H1 (cell line): ENCODE data around the gene DPYSL3. TPM values are rescaled to one million over a fixed set of nuclear protein-coding genes. Genes with fewer than 3 reads are reported as not detected.
A peak's percentile ranks its signal among the peaks of the same experiment; 100 is the strongest.

Source experiments
- CTCF ChIA-PET: fragments of 300-600 bp; sonication (Branson Sonifier 250); formaldehyde crosslinking; loops from one replicate; lab custom pipeline; 2021; ENCODE audit not compliant: partially characterized antibody; lab: Charles Lee
- POLR2A ChIA-PET: fragments of 300-600 bp; sonication (Branson Sonifier 250); formaldehyde crosslinking; loops from one replicate; lab custom pipeline; 2021; ENCODE audit warnings: inconsistent platforms; ENCODE audit not compliant: partially characterized antibody; lab: Charles Lee
- DNase-seq, 2 experiments: peaks; one replicate each; pipeline versions ENCODE4 v3.0.0 to v3.0.0-alpha.2; 2010 to 2022; ENCODE audit warnings: low spot score in 2 of 2, low read depth in 1 of 2, mixed read lengths in 1 of 2
- FAIRE-seq: peaks from 2 replicates; lab custom pipeline; 2011; peaks lifted over from hg19 to GRCh38; lab: Jason Lieb, UNC
- H2AFZ ChIP-seq: 2 replicates; pipeline ENCODE4 v1.8.1; 2012; ENCODE audit warnings: low read length, inconsistent platforms
- H2AK5ac ChIP-seq: 2 replicates; pipeline ENCODE4 v1.6.1; 2013; ENCODE audit warnings: low read depth, low read length
- H2BK120ac ChIP-seq: replicated peaks from 2 replicates; pipeline ENCODE3; 2013; ENCODE audit warnings: low read depth, low read length, inconsistent platforms
- H2BK12ac ChIP-seq: 2 replicates; pipeline ENCODE4 v1.6.1; 2013; ENCODE audit warnings: low read depth, low read length
- H2BK15ac ChIP-seq: 2 replicates; pipeline ENCODE4 v1.6.1; 2013; ENCODE audit warnings: low read length
- H2BK20ac ChIP-seq: 2 replicates; pipeline ENCODE4 v1.6.1; 2013; ENCODE audit warnings: low read length
- H2BK5ac ChIP-seq: 2 replicates; pipeline ENCODE4 v1.6.1; 2013; ENCODE audit warnings: low read depth, low read length
- H3K14ac ChIP-seq: 2 replicates; pipeline ENCODE4 v1.6.1; 2013; ENCODE audit warnings: inconsistent platforms; ENCODE audit not compliant: insufficient read length
- H3K18ac ChIP-seq: 2 replicates; pipeline ENCODE4 v1.6.1; 2013; ENCODE audit warnings: low read length; ENCODE audit errors: extremely low read depth
- H3K23ac ChIP-seq: 2 replicates; pipeline ENCODE4 v1.6.1; 2013; ENCODE audit warnings: inconsistent platforms; ENCODE audit not compliant: insufficient read length
- H3K23me2 ChIP-seq: 2 replicates; pipeline ENCODE4 v1.6.1; 2013; ENCODE audit warnings: low read depth, low read length
- H3K27ac ChIP-seq: 2 replicates; pipeline ENCODE4 v1.6.1; 2011; ENCODE audit warnings: low read depth, low read length, inconsistent platforms
- H3K27me3 ChIP-seq, 4 experiments: replicated peaks in 1 of 4; 1 replicate in 1 of 4; 2 replicates in 3 of 4; pipeline versions ENCODE4 v1.6.1 to v1.8.1; 2011 to 2013; ENCODE audit warnings: low read length in 3 of 4, mild to moderate bottlenecking in 3 of 4, inconsistent platforms in 2 of 4, mixed read lengths in 2 of 4, moderate library complexity in 1 of 4; ENCODE audit not compliant: control insufficient read depth in 3 of 4, insufficient read depth in 3 of 4; ENCODE audit errors: extremely low read depth in 1 of 4
- H3K36me3 ChIP-seq, 4 experiments: 2 replicates each; pipeline versions ENCODE4 v1.6.1 to v1.8.1; 2011 to 2013; ENCODE audit warnings: mild to moderate bottlenecking in 4 of 4, low read length in 3 of 4, moderate library complexity in 2 of 4, control low read depth in 1 of 4, inconsistent platforms in 1 of 4; ENCODE audit not compliant: insufficient read depth in 4 of 4, control insufficient read depth in 2 of 4
- H3K4ac ChIP-seq: replicated peaks from 2 replicates; pipeline ENCODE3; 2013; ENCODE audit warnings: low read length, low read depth, mixed read lengths, inconsistent platforms; ENCODE audit not compliant: insufficient read length
- H3K4me1 ChIP-seq, 4 experiments: replicated peaks in 1 of 4; 1 replicate in 1 of 4; 2 replicates in 3 of 4; pipeline versions ENCODE4 v1.6.1 to v1.8.1; 2011 to 2013; ENCODE audit warnings: low read length in 3 of 4, inconsistent platforms in 2 of 4, mixed read lengths in 1 of 4; ENCODE audit not compliant: insufficient read depth in 4 of 4, control insufficient read depth in 3 of 4
- H3K4me2 ChIP-seq, 2 experiments: 2 replicates each; pipeline versions ENCODE4 v1.6.1 to v1.8.1; 2011 to 2013; ENCODE audit warnings: low read depth in 2 of 2, low read length in 2 of 2, control low read depth in 1 of 2, inconsistent platforms in 1 of 2, mild to moderate bottlenecking in 1 of 2; ENCODE audit not compliant: insufficient read depth in 1 of 2
- H3K4me3 ChIP-seq, 4 experiments: fragments of 200-600, 300-600 bp in 1 of 4; sonication (generic), shearing (Covaris generic), sonication (Bioruptor Twin) in 1 of 4; 2 replicates each; pipeline versions ENCODE4 v1.5.1 to v1.8.1; 2011 to 2016; ENCODE audit warnings: low read length in 4 of 4, low read depth in 3 of 4, control low read depth in 2 of 4, inconsistent platforms in 2 of 4, mild to moderate bottlenecking in 2 of 4, mixed read lengths in 1 of 4, moderate library complexity in 1 of 4; ENCODE audit not compliant: insufficient read depth in 2 of 4; ENCODE audit errors: extremely low read depth in 1 of 4
- H3K56ac ChIP-seq: replicated peaks from 2 replicates; pipeline ENCODE3; 2013; ENCODE audit warnings: low read depth, mild to moderate bottlenecking, mixed read lengths, low read length, inconsistent platforms; ENCODE audit not compliant: insufficient read length
- H3K79me1 ChIP-seq: 2 replicates; pipeline ENCODE4 v1.6.1; 2013; ENCODE audit warnings: low read depth, low read length, control low read depth
- H3K79me2 ChIP-seq, 2 experiments: 2 replicates each; pipeline versions ENCODE4 v1.6.1 to v1.8.1; 2012 to 2013; ENCODE audit warnings: low read length in 2 of 2, mild to moderate bottlenecking in 2 of 2, inconsistent platforms in 1 of 2; ENCODE audit not compliant: insufficient read depth in 2 of 2, control insufficient read depth in 1 of 2
- H3K9ac ChIP-seq, 4 experiments: replicated peaks in 1 of 4; 1 replicate in 1 of 4; 2 replicates in 3 of 4; pipeline versions ENCODE4 v1.6.1 to v1.8.1; 2011 to 2013; ENCODE audit warnings: low read depth in 3 of 4, low read length in 3 of 4, control low read depth in 2 of 4, mild to moderate bottlenecking in 2 of 4, moderate library complexity in 2 of 4, inconsistent platforms in 1 of 4; ENCODE audit errors: extremely low read depth in 1 of 4
- H3K9me3 ChIP-seq, 2 experiments: 2 replicates each; pipeline versions ENCODE4 v1.6.1 to v1.8.1; 2012 to 2013; ENCODE audit warnings: mild to moderate bottlenecking in 2 of 2, moderate library complexity in 2 of 2, control low read depth in 1 of 2, inconsistent platforms in 1 of 2, low read depth in 1 of 2, low read length in 1 of 2, mixed read lengths in 1 of 2; ENCODE audit not compliant: insufficient read depth in 2 of 2
- H4K20me1 ChIP-seq, 2 experiments: replicated peaks in 1 of 2; 2 replicates each; pipeline versions ENCODE3 to v1.8.1; 2011 to 2013; ENCODE audit warnings: inconsistent platforms in 2 of 2, low read length in 2 of 2, mild to moderate bottlenecking in 1 of 2; ENCODE audit not compliant: insufficient read depth in 2 of 2, control insufficient read depth in 1 of 2
- H4K5ac ChIP-seq: 2 replicates; pipeline ENCODE4 v1.6.1; 2013; ENCODE audit warnings: low read length, low read depth, mixed read lengths, inconsistent platforms; ENCODE audit not compliant: insufficient read length
- H4K8ac ChIP-seq: 2 replicates; pipeline ENCODE4 v1.8.0; 2013; ENCODE audit warnings: mild to moderate bottlenecking, moderate library complexity, low read length, inconsistent platforms; ENCODE audit not compliant: insufficient read depth; ENCODE audit errors: extremely low read depth
- H4K91ac ChIP-seq: replicated peaks from 2 replicates; pipeline ENCODE3; 2013; ENCODE audit warnings: low read length, mixed read lengths, inconsistent platforms; ENCODE audit not compliant: insufficient read length
- CEBPB ChIP-seq: IDR thresholded peaks from 2 replicates; pipeline ENCODE4 v1.6.1; 2012; ENCODE audit warnings: low read depth, low read length
- CHD1 ChIP-seq: IDR thresholded peaks from 2 replicates; pipeline ENCODE4 v1.6.1; 2012; ENCODE audit warnings: low read depth, low read length, improper control_type of control experiment
- KDM5A ChIP-seq: fragments of 200-600 bp; IDR thresholded peaks from 2 replicates; pipeline ENCODE4 v1.7.1; 2012; ENCODE audit warnings: mild to moderate bottlenecking, low read length, inconsistent platforms, mixed read lengths
- RAD21 ChIP-seq, 2 experiments: IDR thresholded peaks in 1 of 2; conservative IDR thresholded peaks in 1 of 2; 2 replicates each; pipeline ENCODE4 v1.6.1; 2011; ENCODE audit warnings: low read depth in 2 of 2, low read length in 2 of 2, improper control_type of control experiment in 1 of 2, inconsistent platforms in 1 of 2, mild to moderate bottlenecking in 1 of 2, moderate library complexity in 1 of 2
- RBBP5 ChIP-seq: IDR thresholded peaks from 2 replicates; pipeline ENCODE4 v1.7.1; 2012; ENCODE audit warnings: low read depth, mild to moderate bottlenecking, inconsistent platforms, low read length, moderate library complexity, borderline replicate concordance
- SRF ChIP-seq: IDR thresholded peaks from 2 replicates; pipeline ENCODE4 v1.6.1; 2011; ENCODE audit warnings: mild to moderate bottlenecking, low read depth, low read length, moderate library complexity
- WGBS, 2 experiments: shearing (Covaris generic) in 1 of 2; methylation state at CpG; one replicate each; pipeline versions ENCODE4 v1.1.6 to v1.1.7; 2013 to 2015; ENCODE audit warnings: low lambda C conversion rate in 2 of 2, mixed read lengths in 2 of 2, inconsistent platforms in 1 of 2, low coverage in 1 of 2, missing lambda C conversion rate in 1 of 2; ENCODE audit not compliant: insufficient replicate concordance in 2 of 2, insufficient coverage in 1 of 2, insufficient read length in 1 of 2; ENCODE audit errors: extremely low coverage in 1 of 2, missing lambda C conversion rate in 1 of 2; 5-methylcytosine and 5-hydroxymethylcytosine counted together
- polyA plus RNA-seq, 7 experiments: library from polyadenylated mRNA; depleted of rRNA in 3 of 7; stranded (reverse) in 5 of 7; unstranded in 2 of 7; fragments of >200 nt in 5 of 7; fragments of 200-250 nt in 2 of 7; gene quantifications; 1 replicate in 5 of 7; 2 replicates in 1 of 7; 4 replicates in 1 of 7; pipeline versions ENCODE4 v1.2.1 to v1.2.3, GENCODE V29; 2011 to 2013; ENCODE audit warnings: missing spikeins in 2 of 7, mixed read lengths in 2 of 7
- total RNA-seq: library from RNA; stranded (reverse); fragmentation: NEBNext Ultra II Directional; extraction: Animal tissue kit (Norgen Biotek cat#: 25700); gene quantifications from 2 replicates; pipeline ENCODE4 v1.2.1, GENCODE V29; 2021

Gene DPYSL3
- total and polyA plus RNA-seq, 2 of the 8 experiments (the other 6 are each of a cell fraction or from before 2014, with no cell fraction given): 268 to 387 TPM

- H3K79me2 ChIP-seq: peaks cover 3 to 86% of the 10 kb centered on the region in 2 experiments
- H2AK5ac ChIP-seq: no peak overlapping the region
- no peak for FAIRE-seq
- no peak overlapping the region for H3K18ac ChIP-seq
- no peaks in the 10 kb centered on the region; a peak in 1 of 4 replicates for H3K9me3 ChIP-seq
- DNase-seq: no peak
- H2AFZ ChIP-seq: no peak overlapping the region
- H3K4me2 ChIP-seq: no peak overlapping the region
- no peak overlapping the region for H4K5ac ChIP-seq
- H3K79me1 ChIP-seq: peaks cover 5% of the 10 kb centered on the region; the same call in 1 of the 2 replicates
- no peak overlapping the region for H3K56ac ChIP-seq
- H3K27me3 ChIP-seq: no peaks in the 10 kb centered on the region
- H3K23me2 ChIP-seq: no peaks in the 10 kb centered on the region
- no peak overlapping the region for H4K8ac ChIP-seq
- H2BK120ac ChIP-seq: no peak overlapping the region
- 78% methylated on average over 1 of the region's 1 CpG; no CpG with 5 or more reads in 1 of the 2 experiments for WGBS, 2 experiments
- H3K4me3 ChIP-seq: no peak overlapping the region
- no peaks in the 10 kb centered on the region for H3K36me3 ChIP-seq
- H3K23ac ChIP-seq: no peak overlapping the region
- no peak overlapping the region for H3K4ac ChIP-seq
- H2BK5ac ChIP-seq: no peak overlapping the region
- POLR2A ChIA-PET: no interaction called here
- no peak for TF ChIP-seq SRF
- no peak for TF ChIP-seq KDM5A
- TF ChIP-seq CEBPB: no peak
- no peak for TF ChIP-seq CHD1
- TF ChIP-seq RAD21 (IDR thresholded peaks at IDR 0.05 in 1 of 2, conservative IDR thresholded peaks at IDR 0.05 in 1 of 2; ENCODE audit: low read depth in 2 of 2, low read length in 2 of 2): no peak
- TF ChIP-seq RBBP5: no peak
- H2BK15ac ChIP-seq: 0 out of 2 replicates have a peak overlapping the region, but pooled peaks have one; percentile 25
- H3K4me1 ChIP-seq: peaks cover 0 to 20% (median 5%) of the 10 kb centered on the region in 4 experiments; a peak in 5 of 7 replicates
- H2BK20ac ChIP-seq: 0 out of 2 replicates have a peak overlapping the region, but pooled peaks have one; percentile 5
- H4K91ac ChIP-seq: no peak overlapping the region
- CTCF ChIA-PET: interaction anchor here (1.2 to 5.8 kb wide), 3 partner anchors 25 to 114 kb away, joined by 5 to 48 read pairs (median 5); no protein-coding TSS in a partner anchor
- no peak overlapping the region for H2BK12ac ChIP-seq
- no peaks in the 10 kb centered on the region for H4K20me1 ChIP-seq
- H3K27ac ChIP-seq: no peak overlapping the region
- H3K9ac ChIP-seq: no peak overlapping the region
- H3K14ac ChIP-seq: no peak overlapping the region
Observed at GRCh38 chr5:147461915-147462314, 48.0 kb downstream of the DPYSL3 start.
